ENCODE results near the gene MRTO4.
"Not testable (repeated sequence)": the region's sequence is repeated elsewhere in the genome, so short reads cannot be mapped to it uniquely, and the experiment has no call there.

Gene MRTO4

GRCh38 chr1:19272064-19272463 lies 20.5 kb downstream of the MRTO4 start:
- TF ChIP-seq CTCF (IDR thresholded peaks at IDR 0.05; ENCODE audit: low read depth, low read length) (no peak), EZH2phosphoT487 (IDR thresholded peaks at IDR 0.05; ENCODE audit: low read depth) (no peak)
- Histone ChIP-seq H3K9ac (ENCODE audit: low read length) (no peak overlapping the region), H3K4me3 (ENCODE audit: low read length) (no peak overlapping the region), H3K4me1 (ENCODE audit: low read length) (no peaks in the 10 kb centered on the region), H3K27ac (ENCODE audit: low read length) (no peak overlapping the region), H3K27me3 (ENCODE audit: low read depth, low read length) (no peaks in the 10 kb centered on the region), H3K79me2 (ENCODE audit: low read length) (no peaks in the 10 kb centered on the region), H3K9me3 (ENCODE audit: insufficient read depth, low read length) (no peaks in the 10 kb centered on the region), H3K4me2 (ENCODE audit: low read length) (no peak overlapping the region), H2AFZ (ENCODE audit: low read depth, low read length) (no peak overlapping the region), H3K36me3 (replicated peaks; ENCODE audit: low read depth, low read length) (no peaks in the 10 kb centered on the region), H4K20me1 (ENCODE audit: insufficient read depth, low read length) (no peaks in the 10 kb centered on the region)

GRCh38 chr1:19273106-19273843 lies 21.7 kb downstream of the MRTO4 start:
- no peak overlapping the region for H3K4me2 ChIP-seq (ENCODE audit: low read length)
- no peak overlapping the region for H2AFZ ChIP-seq (ENCODE audit: low read depth, low read length)
- no peaks in the 10 kb centered on the region for H3K9me3 ChIP-seq (ENCODE audit: insufficient read depth, low read length)
- H3K4me3 ChIP-seq (ENCODE audit: low read length): no peak overlapping the region
- no peaks in the 10 kb centered on the region for H3K36me3 ChIP-seq (replicated peaks; ENCODE audit: low read depth, low read length)
- H3K27me3 ChIP-seq (ENCODE audit: low read depth, low read length): no peaks in the 10 kb centered on the region
- no peaks in the 10 kb centered on the region for H3K4me1 ChIP-seq (ENCODE audit: low read length)
- H3K79me2 ChIP-seq (ENCODE audit: low read length): no peaks in the 10 kb centered on the region
- no peak overlapping the region for H3K27ac ChIP-seq (ENCODE audit: low read length)
- TF ChIP-seq CTCF (IDR thresholded peaks at IDR 0.05; ENCODE audit: low read depth, low read length) (no peak), EZH2phosphoT487 (IDR thresholded peaks at IDR 0.05; ENCODE audit: low read depth) (no peak)
- H3K9ac ChIP-seq (ENCODE audit: low read length): no peak overlapping the region
- no peaks in the 10 kb centered on the region for H4K20me1 ChIP-seq (ENCODE audit: insufficient read depth, low read length)

- H3K9ac ChIP-seq (ENCODE audit: low read length); H3K79me2 ChIP-seq (ENCODE audit: low read length); H3K27me3 ChIP-seq (ENCODE audit: low read depth, low read length); H3K4me2 ChIP-seq (ENCODE audit: low read length); H3K4me1 ChIP-seq (ENCODE audit: low read length); H3K9me3 ChIP-seq (ENCODE audit: insufficient read depth, low read length); H4K20me1 ChIP-seq (ENCODE audit: insufficient read depth, low read length); H3K4me3 ChIP-seq (ENCODE audit: low read length); H2AFZ ChIP-seq (ENCODE audit: low read depth, low read length); H3K36me3 ChIP-seq (replicated peaks; ENCODE audit: low read depth, low read length); H3K27ac ChIP-seq (ENCODE audit: low read length): not testable (repeated sequence)
These were observed 22.4 kb downstream of the MRTO4 start for GRCh38 chr1:19273844-19274531.

- H3K9ac ChIP-seq (ENCODE audit: low read length): no peak overlapping the region
- no peak overlapping the region for H3K27ac ChIP-seq (ENCODE audit: low read length)
- H2AFZ ChIP-seq (ENCODE audit: low read depth, low read length): no peak overlapping the region
- TF ChIP-seq CTCF (IDR thresholded peaks at IDR 0.05; ENCODE audit: low read depth, low read length) (no peak), EZH2phosphoT487 (IDR thresholded peaks at IDR 0.05; ENCODE audit: low read depth) (no peak)
- H3K9me3 ChIP-seq (ENCODE audit: insufficient read depth, low read length): no peaks in the 10 kb centered on the region
- no peaks in the 10 kb centered on the region for H3K4me1 ChIP-seq (ENCODE audit: low read length)
- no peak overlapping the region for H3K4me2 ChIP-seq (ENCODE audit: low read length)
- no peaks in the 10 kb centered on the region for H4K20me1 ChIP-seq (ENCODE audit: insufficient read depth, low read length)
- no peaks in the 10 kb centered on the region for H3K36me3 ChIP-seq (replicated peaks; ENCODE audit: low read depth, low read length)
- H3K4me3 ChIP-seq (ENCODE audit: low read length): no peak overlapping the region
- no peaks in the 10 kb centered on the region for H3K27me3 ChIP-seq (ENCODE audit: low read depth, low read length)
- no peaks in the 10 kb centered on the region for H3K79me2 ChIP-seq (ENCODE audit: low read length)
These were observed 23.0 kb downstream of the MRTO4 start for GRCh38 chr1:19274636-19275035.
